ENCODE data around the gene CNTFR.

- no peak for TF ChIP-seq CTCF (optimal IDR thresholded peaks at IDR 0.05 in 1 of 3, IDR thresholded peaks at IDR 0.05 in 1 of 3, conservative IDR thresholded peaks at IDR 0.05 in 1 of 3; ENCODE audit: extremely low read depth in 1 of 3, insufficient read depth in 2 of 3, low read length in 3 of 3)
- TF ChIP-seq EZH2 (IDR thresholded peaks at IDR 0.05; ENCODE audit: low read length) = no peak
Measured at GRCh38 chr9:34515959-34516358, 73.6 kb downstream of the CNTFR start.
